ENCODE results near the gene AUTS2.

AUTS2 gene

DNA sequence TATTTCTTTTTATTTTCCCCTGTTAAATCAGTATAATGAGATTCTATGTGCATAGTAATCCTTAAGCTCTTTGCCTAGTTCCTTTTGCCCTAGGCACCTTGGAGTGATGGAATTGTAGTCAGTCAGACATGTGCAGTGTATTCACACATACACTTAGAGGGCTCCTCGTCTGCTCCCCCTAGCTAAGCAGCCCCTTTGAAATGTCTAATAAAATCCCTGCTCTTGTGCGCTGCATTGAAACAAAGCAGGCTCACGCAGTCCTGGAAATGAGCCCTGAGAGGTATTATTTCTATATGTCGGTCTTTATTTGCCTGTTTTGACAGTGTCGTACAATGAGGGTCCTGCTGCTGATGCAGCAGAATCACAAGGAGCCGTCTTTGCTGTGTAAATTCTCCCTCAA, 258.7 kb downstream of the AUTS2 start:
- no peak for DNase-seq (ENCODE audit: low read depth in 2 of 2)

DNA sequence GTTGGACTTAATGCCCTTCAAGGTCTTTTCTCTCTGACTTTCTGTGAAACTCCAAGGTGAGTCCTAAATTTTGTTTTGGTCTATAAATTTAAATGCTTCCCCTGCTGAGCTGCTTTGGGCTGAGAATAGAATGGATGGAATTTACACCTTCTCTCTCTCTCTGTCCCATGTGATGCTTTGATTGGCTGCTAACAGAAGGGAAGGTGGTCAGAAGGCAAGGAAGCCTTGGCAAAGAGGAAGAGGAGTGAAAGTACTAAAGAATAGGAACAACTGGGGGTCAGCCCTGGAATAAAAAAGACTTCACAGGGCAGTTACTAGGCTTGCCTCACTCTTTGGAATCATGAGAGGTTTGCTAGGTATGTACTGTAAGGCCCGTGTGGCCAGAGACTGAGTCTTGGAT, 260.2 kb downstream of the AUTS2 start:
- no peak for DNase-seq (ENCODE audit: low read depth in 2 of 2)

DNA sequence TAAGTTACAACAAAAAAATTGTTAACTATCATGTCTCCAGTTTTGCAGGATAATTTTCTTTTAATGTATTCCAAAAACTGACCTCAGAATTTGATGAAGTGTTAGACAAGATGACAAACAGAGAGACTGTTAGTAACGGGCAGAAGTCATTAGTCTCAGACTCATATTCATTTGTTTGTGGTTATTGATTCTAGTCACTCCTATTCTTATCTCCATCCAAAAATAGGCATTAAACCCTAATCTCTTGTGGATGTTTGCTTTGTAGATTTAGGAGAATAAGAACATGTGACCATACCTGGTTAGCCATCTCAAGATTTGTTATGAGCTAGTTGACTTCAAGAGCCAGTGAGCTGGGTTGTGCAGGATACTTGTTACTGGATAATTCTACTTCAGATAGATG, 261.1 kb downstream of the AUTS2 start:
- DNase-seq (ENCODE audit: low read depth in 2 of 2) = no peak

DNA sequence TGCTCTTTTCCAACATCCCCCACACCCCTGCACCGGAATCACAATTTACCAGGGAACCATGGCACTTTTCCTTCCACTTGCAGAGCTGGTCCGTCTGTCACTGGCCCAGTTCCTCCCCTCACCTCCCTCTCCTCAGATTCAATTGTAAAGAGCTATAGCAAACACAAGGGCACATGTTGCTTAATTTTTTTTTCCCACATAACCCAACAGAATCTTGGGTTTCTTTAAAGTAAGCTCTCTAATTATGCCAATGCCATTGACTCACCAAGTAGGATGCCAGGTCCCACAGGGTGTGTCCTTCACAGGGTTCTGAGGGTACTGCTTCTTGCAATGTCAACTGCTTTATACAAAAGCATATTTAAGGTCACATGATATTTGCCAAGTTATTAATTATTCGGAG, 262.2 kb downstream of the AUTS2 start:
- no peak for DNase-seq (ENCODE audit: low read depth in 2 of 2)

DNA sequence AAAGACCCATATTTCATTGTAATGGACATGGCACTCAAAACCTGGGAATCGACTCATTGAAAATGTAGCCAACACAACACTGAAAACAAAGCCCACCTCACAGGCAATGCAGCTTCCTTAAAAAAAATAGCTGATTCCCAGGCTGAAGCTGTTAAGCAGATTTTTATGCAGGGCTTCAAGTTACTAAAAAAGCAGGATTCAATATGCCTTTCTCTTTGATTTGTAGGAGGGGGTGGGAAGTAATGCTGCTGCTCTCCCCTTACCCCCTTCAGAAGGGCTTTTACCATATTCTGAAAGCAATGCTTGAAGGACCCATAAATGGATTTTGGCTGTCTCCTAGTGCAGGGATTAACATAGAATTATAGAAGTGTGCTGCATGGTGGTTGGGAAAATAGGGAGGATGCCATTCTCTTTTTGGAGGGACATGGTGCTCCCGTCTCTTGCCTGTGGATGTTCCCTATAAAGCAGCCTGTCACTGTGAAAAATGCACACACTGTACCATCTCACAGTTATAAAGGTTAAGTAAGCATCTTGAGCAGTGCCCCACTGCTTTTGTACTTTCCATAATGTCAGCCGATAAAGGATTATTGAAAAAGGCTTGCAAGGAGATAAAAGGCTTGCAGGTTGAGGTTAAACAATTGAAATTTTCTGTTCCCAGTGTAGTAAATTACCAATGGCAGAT, 262.8 kb downstream of the AUTS2 start:
- DNase-seq (ENCODE audit: low read depth in 2 of 2) = no peak

DNA sequence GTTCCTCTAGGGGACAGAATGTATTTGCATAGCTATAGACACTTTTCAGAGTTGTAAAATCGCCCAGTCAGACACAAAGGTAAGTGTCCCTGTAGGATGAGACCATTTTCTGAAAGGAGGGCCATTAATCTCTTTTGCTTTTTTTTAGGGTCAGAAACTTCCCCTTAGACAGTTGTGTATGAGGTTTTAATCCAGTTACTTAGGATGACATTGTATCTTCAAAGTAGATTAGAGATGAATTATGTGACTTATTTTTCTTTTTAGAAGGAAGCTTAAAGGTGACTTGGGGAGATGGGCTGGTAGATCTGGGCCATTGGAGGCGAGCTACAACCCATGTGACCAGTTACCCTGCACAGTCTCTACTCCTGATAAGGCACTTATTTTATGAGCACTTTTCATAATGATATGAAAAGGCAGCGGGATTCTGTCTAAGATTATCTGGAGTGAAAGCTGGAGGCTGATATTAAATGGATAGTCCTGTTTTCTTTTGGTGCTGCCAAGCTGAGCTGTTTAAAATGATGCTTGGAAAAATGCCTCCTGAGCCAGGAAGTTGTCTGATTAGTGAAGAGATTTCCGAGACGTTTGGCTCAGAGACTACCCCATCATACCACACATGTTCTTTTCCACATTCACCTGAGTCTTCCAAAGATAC, 264.3 kb downstream of the AUTS2 start:
- DNase-seq (ENCODE audit: low read depth in 2 of 2) = no peak

DNA sequence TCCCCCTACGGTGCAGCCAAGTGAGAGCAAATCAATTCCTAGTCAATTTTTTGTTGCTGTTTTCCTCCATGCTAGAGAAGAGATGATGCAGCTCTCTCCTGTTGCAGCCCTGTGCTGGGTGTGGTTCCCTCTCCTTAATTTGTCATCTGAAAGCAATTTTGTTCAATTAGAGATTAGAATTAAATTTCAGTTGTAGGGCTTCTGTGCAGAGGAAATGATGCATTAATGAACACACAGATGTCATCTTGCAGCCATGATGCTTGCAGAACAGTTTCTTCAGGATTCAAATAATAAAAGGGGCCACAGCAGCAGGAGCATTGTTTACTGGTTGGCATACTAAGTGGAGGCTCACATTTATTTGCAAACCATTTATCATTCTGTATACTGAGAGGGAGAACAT, 266.0 kb downstream of the AUTS2 start:
- DNase-seq (ENCODE audit: low read depth in 2 of 2) = no peak

DNA sequence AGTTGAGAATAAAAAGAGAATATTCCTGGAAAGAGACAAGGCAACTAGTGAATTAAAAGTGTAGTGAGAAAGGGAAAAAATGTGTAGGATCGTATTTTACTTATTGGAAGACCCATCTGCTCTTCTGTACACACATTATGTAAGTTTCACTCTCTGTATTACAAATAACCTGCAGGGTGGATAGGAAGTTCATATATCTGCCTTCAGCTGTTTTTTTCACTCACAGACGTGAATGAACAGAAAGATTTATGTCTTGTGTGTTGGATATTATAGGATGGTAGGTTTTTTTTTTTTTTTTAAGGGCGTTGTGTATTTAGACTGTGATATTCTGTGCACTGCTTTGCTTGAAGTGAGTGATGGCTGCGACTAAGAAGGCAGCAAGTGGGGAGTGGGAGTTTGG, 266.5 kb downstream of the AUTS2 start:
- DNase-seq (ENCODE audit: low read depth in 2 of 2) = no peak

DNA sequence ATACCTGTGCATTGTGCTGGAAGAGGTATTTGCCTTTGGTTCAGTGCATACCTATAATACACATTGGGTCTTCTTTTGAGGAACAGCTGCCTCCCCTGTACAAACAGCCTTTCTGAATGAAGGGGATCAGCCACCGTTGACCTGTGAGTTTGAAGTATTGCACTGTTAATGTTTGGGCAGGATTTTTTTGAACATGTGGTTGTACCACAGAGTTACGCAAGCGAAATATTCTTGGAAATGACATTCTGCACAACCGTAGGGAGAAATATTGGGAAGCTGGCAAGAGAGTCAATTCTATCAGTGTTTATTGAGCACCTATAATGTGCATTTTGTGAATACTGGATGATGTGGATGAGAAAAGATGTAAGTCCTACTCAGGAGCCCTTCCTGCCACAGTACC, 270.6 kb downstream of the AUTS2 start:
- DNase-seq (ENCODE audit: low read depth in 2 of 2) = no peak

DNA sequence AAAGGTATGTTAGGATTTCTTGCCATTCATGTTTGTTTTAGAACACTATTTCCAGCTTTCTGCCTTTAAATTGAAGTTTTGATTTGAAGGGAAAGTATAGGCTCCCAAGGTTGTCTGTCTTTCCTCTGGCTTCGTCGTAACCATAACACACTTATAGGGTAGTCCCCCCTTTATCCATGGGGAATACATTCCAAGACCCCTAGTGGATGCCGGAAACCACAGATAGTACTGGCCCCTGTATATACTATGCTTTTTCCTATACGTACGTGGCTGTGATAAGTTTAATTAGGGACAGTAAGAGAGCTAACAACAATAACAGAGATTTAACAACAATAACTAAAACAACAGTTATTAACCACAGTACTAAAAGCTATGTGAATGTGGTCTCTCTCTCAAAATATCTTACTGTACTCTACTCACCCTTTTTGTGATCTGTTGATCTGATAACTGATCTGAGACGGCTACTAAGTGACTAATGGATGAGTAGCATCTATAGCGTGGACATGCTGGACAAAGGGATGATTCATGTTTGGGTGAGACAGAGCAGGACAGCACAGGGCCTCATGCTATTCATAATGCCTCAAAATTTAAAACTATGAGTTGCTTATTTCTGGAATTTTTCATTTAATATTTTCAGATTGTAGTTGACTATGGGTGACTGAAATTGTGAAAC, 273.1 kb downstream of the AUTS2 start:
- no peak for DNase-seq (ENCODE audit: low read depth in 2 of 2)

DNA sequence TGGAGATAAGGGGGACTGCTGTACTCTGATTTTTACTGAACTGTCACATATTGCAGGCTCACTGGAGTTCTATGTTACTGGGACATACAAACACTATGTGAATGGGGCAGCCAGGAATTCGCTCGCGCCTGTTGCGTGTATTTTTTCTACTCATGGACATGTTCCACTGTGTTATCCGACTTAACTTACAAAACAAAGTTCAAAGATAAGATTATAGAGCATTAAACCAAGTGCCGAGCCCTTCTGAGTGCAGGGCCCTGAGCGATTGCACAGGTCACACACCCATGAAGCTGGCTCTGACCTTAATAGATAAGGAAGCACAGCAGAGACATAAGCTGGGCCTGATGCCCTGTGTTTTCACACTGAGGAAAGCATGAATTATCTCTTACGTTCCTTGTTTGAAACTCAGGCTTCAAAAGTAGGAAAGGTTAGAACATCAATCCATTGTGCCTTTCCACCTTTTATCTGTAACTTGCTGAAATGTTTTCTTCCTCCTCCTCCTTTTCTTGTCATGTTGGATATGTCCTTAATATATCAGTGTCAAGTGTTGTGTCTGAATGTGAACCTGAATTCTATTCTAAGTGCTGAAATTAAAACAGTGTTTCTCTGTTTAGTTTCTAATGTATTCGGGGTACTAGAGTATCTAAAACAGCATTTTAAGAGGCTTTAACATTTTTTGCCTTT, 273.8 kb downstream of the AUTS2 start:
- DNase-seq (ENCODE audit: low read depth in 2 of 2) = no peak

DNA sequence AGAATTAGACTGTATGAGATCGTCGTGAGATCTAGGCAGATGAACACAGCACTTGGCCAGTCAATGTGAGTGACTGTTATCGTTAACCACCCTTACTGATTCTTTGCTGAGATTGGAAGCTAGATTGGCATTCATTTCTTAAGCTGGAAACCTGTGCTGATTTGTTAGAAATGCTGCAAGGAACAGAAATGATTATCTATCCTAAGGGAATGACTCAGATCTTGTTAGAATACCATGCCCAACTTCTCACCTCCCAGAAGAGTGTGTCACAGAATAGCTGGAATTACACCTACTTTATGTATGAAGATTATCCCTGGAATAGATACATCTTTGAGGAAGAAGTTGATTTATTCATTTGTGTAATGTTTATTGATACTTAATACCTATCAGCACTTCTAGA, 275.2 kb downstream of the AUTS2 start:
- no peak for DNase-seq (ENCODE audit: low read depth in 2 of 2)

DNA sequence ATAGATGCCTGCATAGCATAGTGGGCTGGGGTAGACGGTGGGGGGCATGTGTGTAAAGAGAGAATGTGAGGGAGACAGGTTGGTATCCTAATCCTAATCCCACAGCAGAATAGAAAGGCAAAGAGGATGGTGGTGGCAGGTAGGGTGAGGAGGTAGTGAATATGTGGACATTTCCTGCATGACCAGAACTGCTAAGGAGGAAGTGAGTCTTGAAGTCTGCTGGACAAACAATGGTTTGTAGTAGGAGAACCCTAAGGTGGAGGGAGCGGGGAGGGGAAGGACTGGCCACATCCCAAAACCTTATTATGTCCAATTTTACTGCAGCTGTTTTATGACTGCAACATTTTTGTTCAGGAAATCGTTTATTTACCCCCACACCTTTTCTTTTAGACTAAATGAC, 279.7 kb downstream of the AUTS2 start:
- no peak for DNase-seq (ENCODE audit: low read depth in 2 of 2)

DNA sequence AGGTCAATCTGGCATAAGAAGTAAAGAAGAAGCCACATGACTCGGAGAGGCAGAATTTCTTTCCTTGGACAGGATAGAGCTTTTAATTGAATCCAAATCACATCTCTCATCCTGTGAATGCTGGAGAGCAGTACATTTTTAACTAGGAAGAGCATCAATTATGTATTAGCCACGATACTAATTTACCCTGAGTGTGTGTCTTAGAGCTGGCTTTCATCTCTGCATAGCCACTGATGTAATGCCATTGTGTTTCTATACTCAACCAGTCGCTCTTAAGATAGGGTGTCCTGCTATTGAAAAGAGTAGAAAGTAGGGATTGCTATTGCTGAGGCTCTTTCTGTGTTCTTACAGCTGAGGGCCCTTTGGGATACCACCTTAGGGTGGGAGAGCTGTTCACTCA, 280.3 kb downstream of the AUTS2 start:
- DNase-seq (ENCODE audit: low read depth in 2 of 2) = no peak

DNA sequence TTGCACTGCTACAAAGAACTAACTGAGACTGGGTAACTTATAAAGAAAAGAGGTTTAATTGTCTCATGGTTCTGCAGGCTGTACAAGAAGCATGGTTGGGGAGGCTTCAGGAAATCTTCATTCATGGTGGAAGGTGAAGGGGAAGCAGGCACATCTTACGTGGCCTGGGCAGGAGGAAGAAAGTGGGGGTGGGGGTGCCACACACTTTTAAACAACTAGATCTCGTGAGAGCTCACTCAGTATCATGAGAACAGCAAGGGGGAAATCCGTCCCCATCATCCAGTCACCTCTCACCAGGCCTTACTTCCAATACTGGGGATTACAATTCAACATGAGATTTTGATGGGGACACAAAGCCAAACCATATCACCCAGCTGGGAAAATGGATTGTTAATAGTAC, 281.7 kb downstream of the AUTS2 start:
- DNase-seq (ENCODE audit: low read depth in 2 of 2) = no peak

DNA sequence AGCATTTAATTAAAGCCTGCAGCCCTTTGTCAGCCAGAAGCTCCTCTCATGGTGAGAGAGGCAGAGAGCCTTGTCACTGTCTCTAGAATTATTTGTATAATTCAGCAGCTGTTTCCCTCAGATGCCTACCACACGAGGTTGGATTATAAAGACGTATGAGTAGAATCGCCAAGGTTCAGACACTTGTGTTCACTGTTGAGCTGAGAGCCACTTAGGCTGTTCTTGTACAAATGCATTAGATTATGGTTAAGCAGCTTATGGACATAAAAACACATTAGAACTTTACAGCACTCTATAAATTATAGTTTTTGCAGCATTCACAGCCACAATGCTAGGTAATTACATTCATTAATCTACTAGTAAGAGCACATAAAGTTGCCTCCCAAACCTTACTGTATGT, 282.6 kb downstream of the AUTS2 start:
- no peak for DNase-seq (ENCODE audit: low read depth in 2 of 2)

DNA sequence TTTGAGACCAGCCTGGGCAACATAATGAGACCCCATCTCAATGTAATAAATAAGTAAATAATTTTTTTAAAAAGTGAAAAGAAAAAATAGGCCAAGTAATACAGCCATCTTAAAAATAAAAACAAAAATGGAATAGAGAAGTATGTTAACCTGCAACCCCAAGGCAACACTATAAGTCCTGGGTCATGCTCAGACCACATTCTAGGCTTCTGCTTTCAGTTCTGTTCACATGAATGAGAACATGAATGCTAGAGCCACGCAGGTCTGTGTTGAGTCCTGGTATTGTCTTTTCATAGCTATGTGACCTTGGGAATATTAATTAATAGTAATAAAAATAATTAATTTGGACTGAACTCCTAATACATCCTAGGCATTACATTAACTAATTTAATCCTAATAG, 284.0 kb downstream of the AUTS2 start:
- DNase-seq (ENCODE audit: low read depth in 2 of 2) = no peak

DNA sequence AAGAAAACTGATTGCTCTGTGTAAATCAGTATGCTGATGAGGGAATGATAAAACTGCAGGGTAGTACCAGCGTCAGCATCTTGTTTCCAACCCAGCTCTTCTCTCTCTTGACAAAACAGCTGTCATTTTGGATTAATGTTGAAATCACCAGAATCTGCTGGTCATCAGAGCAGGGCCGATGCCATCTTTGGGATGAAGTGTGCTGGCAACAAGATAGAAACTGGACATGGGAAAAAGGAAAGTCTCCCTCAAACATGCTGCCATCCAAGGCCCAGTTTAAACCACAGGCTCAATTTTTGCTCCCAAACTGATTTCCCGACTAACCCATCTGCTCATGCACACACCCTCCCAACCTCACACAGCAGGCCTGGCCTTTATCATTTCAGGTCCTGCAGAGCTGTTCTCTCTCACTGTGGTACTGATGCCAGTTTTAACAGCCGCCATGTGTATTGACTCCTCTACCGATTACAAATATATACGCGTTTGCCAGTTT, 285.2 kb downstream of the AUTS2 start:
- DNase-seq (ENCODE audit: low read depth in 2 of 2) = no peak

DNA sequence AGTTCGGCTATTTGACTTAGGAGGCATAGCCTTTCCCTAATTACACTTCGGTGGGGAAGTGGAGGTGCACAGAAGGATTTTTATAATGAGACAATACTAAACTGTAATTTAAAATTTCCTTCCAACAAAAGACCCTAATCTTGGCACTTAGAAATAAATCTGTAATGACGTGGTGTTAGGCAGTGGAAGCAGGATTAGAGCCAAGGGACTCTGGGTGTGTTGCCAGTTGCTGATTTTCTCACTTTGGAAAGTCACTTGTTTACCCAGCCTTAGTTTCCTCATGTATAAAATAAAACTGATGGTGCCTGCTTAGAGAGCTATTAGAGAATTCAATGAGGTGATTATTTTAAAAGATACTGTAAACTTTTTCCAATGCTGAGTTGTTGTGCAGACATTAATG, 287.2 kb downstream of the AUTS2 start:
- DNase-seq (ENCODE audit: low read depth in 2 of 2) = no peak

DNA sequence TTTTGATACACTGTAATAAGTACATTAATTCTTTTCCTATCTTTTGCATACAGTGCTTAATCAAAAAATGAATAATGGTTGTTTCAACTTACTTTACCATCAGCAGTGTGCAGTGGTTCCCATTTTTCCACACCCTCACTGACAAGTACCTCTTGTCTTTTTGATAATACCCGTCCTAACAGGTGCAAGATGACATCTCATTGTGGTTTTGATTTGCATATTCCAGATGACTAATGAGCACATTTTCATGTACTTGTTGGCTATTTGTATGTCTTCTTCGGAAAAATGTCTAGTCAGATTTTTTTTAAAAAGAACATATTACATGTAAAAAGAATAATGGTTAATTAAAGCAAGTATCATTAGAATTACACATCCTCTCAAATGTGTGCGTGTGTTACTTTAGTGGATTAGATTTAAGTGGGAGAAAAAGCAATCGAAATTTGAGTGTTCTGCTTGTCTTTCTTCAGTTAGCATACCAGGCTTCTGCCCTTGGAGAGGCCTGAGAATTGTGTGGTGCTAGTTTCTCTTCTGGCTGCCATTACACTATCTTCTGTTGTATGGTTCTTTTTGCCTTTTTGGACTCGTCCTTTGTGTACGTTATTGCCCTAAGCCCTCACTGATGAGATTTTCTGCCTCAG, 291.2 kb downstream of the AUTS2 start:
- DNase-seq (ENCODE audit: low read depth in 2 of 2) = no peak

DNA sequence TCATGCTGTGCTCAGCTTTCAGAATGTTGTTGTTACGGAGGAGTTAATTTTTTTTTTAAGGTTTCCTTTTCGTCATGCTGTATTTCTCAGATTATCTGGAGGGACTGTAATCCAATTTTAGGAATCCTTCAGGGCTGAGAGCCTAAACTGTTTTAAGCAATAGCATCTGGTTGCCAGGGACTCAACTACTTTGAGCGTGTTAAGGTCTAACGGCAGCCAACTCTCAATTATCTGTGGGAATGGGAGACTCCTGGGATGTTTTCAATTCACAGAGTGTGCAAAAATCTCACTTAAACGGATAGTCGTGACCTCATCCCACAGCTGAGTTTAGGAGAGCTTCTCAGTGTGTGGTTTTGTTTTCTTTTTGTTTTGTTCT, 291.7 kb downstream of the AUTS2 start:
- no peak for DNase-seq (ENCODE audit: low read depth in 2 of 2)

DNA sequence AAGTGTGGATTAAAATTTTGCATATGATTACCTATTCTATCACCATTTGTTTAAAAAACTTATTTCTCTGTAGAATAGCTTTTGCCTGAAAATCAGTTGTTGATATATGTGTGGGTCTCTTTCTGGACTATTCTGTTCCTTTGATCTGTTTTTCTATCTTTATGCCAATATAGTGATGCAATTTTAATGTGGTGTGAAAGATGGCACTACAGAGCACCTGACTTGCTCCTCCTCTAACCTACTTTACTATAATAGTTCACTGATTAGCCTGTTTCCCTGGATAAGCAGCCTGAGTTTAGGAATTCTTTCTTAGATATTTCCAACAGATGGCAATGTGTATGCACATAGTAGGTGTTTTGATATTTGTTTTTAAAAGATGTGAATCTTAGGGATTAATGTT, 294.5 kb downstream of the AUTS2 start:
- DNase-seq (ENCODE audit: low read depth in 2 of 2) = no peak

Measured in stimulated activated CD8-positive, alpha-beta memory T cell treated with anti-CD3 and anti-CD28 coated beads, Interleukin-2, amount 100 ng/mL, for 1 hour (primary cell).